Activated CD8-positive, alpha-beta memory T cell treated with anti-CD3 and anti-CD28 coated beads, Interleukin-2, amount 50 U/mL, for 1 hour (primary cell): Measurements from ENCODE around the gene SNTG2.

ENCODE experiments used
- DNase-seq: peaks from one replicate; pipeline ENCODE4 v3.0.0-alpha.2; 2020; ENCODE audit errors: extremely low read depth

Gene SNTG2

GRCh38 chr2:1314254-1314653 is 363.6 kb downstream of the SNTG2 start:
- no peak for DNase-seq

GRCh38 chr2:1318366-1319009 is 367.8 kb downstream of the SNTG2 start:
- DNase-seq, result no peak

DNA sequence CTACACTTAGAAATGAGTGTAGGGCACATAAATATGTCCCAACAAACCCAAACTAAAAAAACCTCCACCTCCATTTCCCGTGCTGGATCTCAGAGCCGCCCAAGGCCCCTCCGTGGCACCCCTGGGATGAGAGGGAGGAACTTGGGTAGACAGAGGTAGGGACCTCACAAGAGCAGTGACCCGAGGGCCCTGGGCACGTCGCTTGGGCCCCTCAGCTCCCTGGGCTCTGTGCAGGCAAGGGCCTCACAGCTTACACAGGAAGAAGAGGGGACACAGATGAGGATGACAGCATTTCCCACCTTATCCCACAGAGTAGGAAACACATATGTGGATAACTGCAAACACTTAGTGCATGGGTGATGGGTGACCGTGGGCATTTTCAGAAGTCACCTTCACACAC is 368.7 kb downstream of the SNTG2 start:
- DNase-seq, result no peak

GRCh38 chr2:1321321-1321720 is 370.7 kb downstream of the SNTG2 start:
- DNase-seq, result no peak

DNA sequence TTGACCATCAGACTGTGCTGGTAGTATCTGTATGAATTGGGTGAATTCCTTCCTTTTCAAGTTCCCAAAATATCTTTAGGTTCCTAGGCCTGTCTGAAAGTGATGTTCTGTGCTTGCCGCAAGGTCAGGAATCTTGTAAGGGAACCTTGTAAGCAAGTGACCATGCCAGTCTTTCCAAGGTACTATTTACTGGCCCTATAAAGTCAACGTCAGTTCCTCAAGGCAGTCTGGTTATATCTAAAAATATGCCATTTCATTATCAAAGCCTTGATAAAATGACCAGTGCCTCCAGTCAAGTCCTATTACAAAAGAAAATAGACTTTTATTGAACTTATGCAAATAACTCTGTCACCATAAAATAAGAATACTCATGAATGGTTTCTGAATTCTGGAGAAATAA is 374.2 kb downstream of the SNTG2 start:
- no peak for DNase-seq

DNA sequence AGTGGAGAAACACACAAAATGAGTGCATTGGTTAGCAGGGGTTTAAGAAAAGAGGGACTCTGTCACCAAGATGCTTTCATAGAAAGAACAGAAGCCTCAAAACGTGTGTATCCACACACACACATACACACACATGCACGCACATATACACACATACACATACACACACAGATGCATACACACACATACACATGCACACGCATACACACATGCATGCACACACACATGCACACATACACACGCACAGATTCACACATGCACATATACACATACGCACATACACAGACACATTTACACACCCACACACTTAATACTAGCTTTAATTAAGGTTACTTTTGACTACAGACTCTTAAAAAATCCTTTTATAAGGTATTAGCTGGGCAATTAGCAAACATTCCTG is 378.0 kb downstream of the SNTG2 start:
- DNase-seq, result no peak

DNA sequence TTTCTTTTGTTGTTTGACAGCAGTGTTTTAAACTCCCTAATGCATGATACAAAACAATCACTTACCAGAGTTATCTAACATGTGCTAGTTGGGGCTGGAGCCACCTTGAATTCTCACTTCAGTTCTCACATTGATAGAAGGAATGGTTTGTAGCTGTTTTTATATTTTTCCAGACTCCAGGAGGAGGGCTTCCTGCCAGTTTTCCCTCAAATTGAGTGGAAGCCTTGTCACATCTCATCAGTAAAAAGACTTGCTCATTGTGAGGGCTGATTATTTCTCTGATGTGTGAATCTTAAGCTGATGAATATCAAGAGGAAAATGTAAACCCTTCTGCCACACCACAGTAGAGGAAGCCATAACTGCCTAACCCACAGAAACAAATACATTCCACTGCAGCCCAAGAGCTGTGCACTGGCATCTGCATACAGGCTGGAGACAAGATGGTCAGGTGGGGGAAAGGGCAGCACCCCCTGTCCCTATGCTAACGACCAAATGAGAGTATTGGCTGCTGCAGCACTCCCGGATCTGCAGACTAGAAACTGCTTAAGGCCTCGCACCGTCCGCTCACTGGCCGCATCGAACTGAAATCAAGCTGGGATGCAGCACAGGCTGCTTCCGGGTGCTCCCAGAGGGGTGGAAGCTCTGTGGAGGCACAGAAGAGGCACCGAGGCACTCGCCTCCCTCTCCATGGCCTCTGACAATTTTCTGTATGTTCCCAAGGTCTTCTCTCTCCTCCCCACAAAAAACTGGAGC is 388.9 kb downstream of the SNTG2 start:
- no peak for DNase-seq

GRCh38 chr2:1340141-1340512 is 389.5 kb downstream of the SNTG2 start:
- DNase-seq, result no peak

DNA sequence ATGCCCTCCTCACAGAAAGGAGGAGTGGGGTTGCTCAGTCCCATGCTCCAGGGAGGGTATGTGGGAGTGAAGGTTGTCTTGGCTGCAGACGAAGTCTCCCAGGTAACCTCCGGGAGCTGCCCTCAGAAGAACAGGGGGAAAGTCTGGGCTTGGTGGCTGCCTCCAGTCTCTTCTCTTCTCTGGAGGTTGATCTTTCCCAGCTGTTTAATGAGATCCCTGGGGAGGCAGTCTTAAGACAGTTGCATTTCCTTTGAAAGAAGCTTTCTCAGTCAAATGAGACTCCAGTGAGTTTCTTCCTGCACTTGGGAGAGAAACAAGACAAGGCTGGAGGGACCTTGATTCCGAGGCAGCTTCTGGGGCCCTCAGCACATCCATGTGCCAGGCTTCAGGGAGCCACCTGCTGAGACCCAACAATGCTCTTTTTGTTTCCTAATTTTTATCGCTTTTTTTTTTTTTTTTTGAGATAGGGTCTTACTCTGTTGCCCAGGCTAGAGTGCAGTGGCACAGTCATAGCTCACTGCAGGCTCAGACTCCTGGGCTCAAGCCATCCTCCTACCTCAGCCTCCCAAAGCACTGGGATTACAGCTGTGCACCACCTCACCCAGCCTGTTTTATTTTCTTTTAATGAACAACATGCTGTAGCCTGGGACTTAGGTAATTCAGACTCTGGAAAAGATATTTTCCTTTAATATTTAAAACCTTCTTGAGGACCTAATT is 390.9 kb downstream of the SNTG2 start:
- DNase-seq, result no peak

GRCh38 chr2:1348789-1349188 is 398.1 kb downstream of the SNTG2 start:
- no peak for DNase-seq

DNA sequence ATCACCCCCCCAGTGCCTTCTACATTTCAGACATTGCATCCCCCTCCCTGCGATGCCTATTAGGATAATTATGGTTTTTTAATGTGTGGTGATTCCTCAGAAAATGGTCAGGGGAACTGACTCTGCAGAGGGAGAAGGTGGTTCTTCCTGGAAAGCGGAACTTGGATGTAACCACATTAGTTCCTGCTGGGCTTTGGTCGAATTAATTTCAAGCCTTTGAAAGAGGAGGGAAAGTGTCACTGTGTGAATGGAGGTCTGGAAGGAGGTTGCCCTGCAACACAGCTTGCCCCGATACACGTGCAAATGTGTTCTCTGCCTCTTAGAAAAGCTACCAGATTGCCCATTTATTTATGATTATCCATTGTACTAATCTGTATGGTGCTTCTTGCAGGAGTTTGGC is 399.5 kb downstream of the SNTG2 start:
- DNase-seq, result no peak

GRCh38 chr2:1353124-1353523 is 402.5 kb downstream of the SNTG2 start:
- DNase-seq, result no peak

GRCh38 chr2:1353543-1353942 is 402.9 kb downstream of the SNTG2 start:
- no peak for DNase-seq

DNA sequence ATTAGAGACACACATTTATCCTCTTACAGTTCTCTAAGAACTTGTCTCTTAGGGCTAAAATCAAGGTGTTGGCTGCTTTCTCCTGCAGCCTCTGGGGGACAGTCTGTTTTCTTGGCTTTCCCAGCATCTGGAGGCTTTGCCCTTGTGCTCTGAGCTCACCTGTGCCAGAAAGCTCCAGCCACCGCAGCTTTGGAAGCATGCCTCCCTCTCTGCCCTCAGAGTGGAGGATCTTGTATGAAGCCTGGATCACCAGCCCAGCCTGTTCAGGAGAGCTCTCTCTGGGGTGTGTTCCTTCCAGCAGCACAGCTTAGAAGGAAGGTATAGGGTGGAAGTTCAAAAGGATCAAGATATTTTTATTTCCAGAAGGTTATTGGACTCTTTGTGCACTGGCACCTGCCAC is 409.5 kb downstream of the SNTG2 start:
- DNase-seq, result no peak

- no peak for DNase-seq
Measured at GRCh38 chr2:1360557-1361250, 410.1 kb downstream of the SNTG2 start.

- DNase-seq, result no peak
Measured at GRCh38 chr2:1363367-1363766, 412.7 kb downstream of the SNTG2 start.

- DNase-seq, result no peak
Measured at GRCh38 chr2:1366546-1367134, 416.0 kb downstream of the SNTG2 start.

- DNase-seq, result no peak
Measured at GRCh38 chr2:1367601-1368000, 417.0 kb downstream of the SNTG2 start.

DNA sequence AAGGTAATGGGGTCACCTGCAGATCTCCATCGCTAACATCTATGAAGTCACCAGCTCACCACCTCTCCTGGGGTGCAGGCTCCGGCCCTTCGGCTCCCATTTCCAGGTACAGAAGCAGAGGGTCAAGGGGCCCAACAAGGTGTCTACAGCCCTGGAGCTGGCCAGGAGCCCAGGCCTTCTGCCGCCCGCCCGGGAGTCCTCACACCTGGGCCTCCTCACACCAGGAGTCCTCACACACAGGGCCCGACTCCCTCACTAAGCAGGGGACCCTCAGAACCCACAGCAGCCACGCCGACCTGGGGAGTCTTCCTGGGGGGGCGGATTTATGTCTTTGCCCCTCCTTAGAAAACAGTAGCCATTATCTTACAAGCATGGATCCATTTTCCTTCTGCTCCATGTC is 419.3 kb downstream of the SNTG2 start:
- DNase-seq, result no peak

GRCh38 chr2:1370461-1370860 is 419.8 kb downstream of the SNTG2 start:
- DNase-seq, result no peak

GRCh38 chr2:1371082-1371481 is 420.4 kb downstream of the SNTG2 start:
- DNase-seq, result no peak

GRCh38 chr2:1373830-1374229 is 423.2 kb downstream of the SNTG2 start:
- no peak for DNase-seq
